ENCODE data around the gene TXNDC2. TPM values are rescaled to one million over a fixed set of nuclear protein-coding genes. Genes with fewer than 3 reads are reported as not detected.

TXNDC2 gene
- total RNA-seq, 1 donor from 2014 or later = 0.55 TPM

GRCh38 chr18:9933865-9934264 lies 48.1 kb downstream of the TXNDC2 start:
- Histone ChIP-seq H3K36me3 (peaks cover 58% of the 10 kb centered on the region), H3K27ac (no peak overlapping the region), H3K4me3 (no peak overlapping the region), H3K4me1 (peaks cover 21% of the 10 kb centered on the region), H3K27me3 (no peaks in the 10 kb centered on the region), H3K9me3 (no peaks in the 10 kb centered on the region)
- TF ChIP-seq CTCF (IDR thresholded peaks at IDR 0.05) = no peak
- ATAC-seq (no peak), DNase-seq (no peak)
- intact Hi-C loops (cut with DNase I) = no loop called here

GRCh38 chr18:9934274-9934673 lies 48.5 kb downstream of the TXNDC2 start:
- no peaks in the 10 kb centered on the region for H3K9me3 ChIP-seq
- peaks cover 62% of the 10 kb centered on the region for H3K36me3 ChIP-seq
- H3K4me1 ChIP-seq = peaks cover 17% of the 10 kb centered on the region
- no peak overlapping the region for H3K4me3 ChIP-seq
- DNase-seq (no peak), ATAC-seq (no peak)
- no peaks in the 10 kb centered on the region for H3K27me3 ChIP-seq
- TF ChIP-seq CTCF (IDR thresholded peaks at IDR 0.05) = no peak
- intact Hi-C loops (cut with DNase I) = no loop called here
- no peak overlapping the region for H3K27ac ChIP-seq

Other genes starting within 250 kb of the TXNDC2 start
- 137 TPM for gene RAB31, start 177.7 kb upstream of the TXNDC2 start, total RNA-seq
- gene VAPA, start 28.0 kb downstream of the TXNDC2 start, total RNA-seq = 225 TPM